HepG2 (cell line): ENCODE measurements around the gene SEPTIN12. TPM values are rescaled to one million over a fixed set of nuclear protein-coding genes. Genes with fewer than 3 reads are reported as not detected.
A peak's percentile ranks its signal among the peaks of the same experiment; 100 is the strongest.

Experiments used
- CCDC6 ChIP-seq: sonication (generic); formaldehyde crosslinking; IDR thresholded peaks from 2 replicates; pipeline ENCODE4 v1.8.1; 2022; ENCODE audit warnings: mild to moderate bottlenecking, missing genetic modification reagents, moderate library complexity
- HCFC1 ChIP-seq: fragments of 150-350 bp; IDR thresholded peaks from 2 replicates; pipeline ENCODE4 v1.6.1; 2014; ENCODE audit warnings: low read depth, low read length
- HNRNPK ChIP-seq: fragments of 200-400 bp; formaldehyde crosslinking; IDR thresholded peaks from 2 replicates; pipeline ENCODE4 v1.6.1; 2018; ENCODE audit warnings: low read length, low read depth, moderate library complexity, mild to moderate bottlenecking; ENCODE audit not compliant: poor library complexity, severe bottlenecking
- KDM5B ChIP-seq: sonication (generic); formaldehyde crosslinking; IDR thresholded peaks from 2 replicates; pipeline ENCODE4 v1.4.0; 2020; ENCODE audit warnings: missing genetic modification reagents, mild to moderate bottlenecking, borderline replicate concordance
- KDM6A ChIP-seq: IDR thresholded peaks from 2 replicates; pipeline ENCODE4 v1.6.1; 2016; ENCODE audit warnings: low read depth
- MXD4 ChIP-seq: IDR thresholded peaks from 2 replicates; pipeline ENCODE4 v1.6.1; 2016; ENCODE audit warnings: mild to moderate bottlenecking, missing biosample characterization, missing genetic modification reagents
- PRPF4 ChIP-seq: fragments of 200-400 bp; formaldehyde crosslinking; IDR thresholded peaks from 2 replicates; pipeline ENCODE4 v1.6.1; 2016; ENCODE audit warnings: low read length, low read depth; ENCODE audit not compliant: poor library complexity, severe bottlenecking
- RAD21 ChIP-seq: fragments of 450-650 bp; formaldehyde crosslinking; IDR thresholded peaks from 2 replicates; pipeline ENCODE4 v1.5.0; 2020; ENCODE audit warnings: mild to moderate bottlenecking
- RXRB ChIP-seq: IDR thresholded peaks from 2 replicates; pipeline ENCODE4 v1.6.1; 2016; ENCODE audit warnings: borderline replicate concordance, missing genetic modification reagents, missing compliant biosample characterization
- SNAI1 ChIP-seq: sonication (generic); formaldehyde crosslinking; IDR thresholded peaks from 2 replicates; pipeline ENCODE4 v1.5.0; 2020; ENCODE audit warnings: mild to moderate bottlenecking, missing genetic modification reagents, borderline replicate concordance
- ZBTB38 ChIP-seq: sonication (generic); formaldehyde crosslinking; IDR thresholded peaks from 2 replicates; pipeline ENCODE4 v1.5.1; 2020; ENCODE audit warnings: mild to moderate bottlenecking, missing genetic modification reagents
- ZNF160 ChIP-seq: sonication (generic); formaldehyde crosslinking; IDR thresholded peaks from 2 replicates; pipeline ENCODE4 v1.8.0; 2022; ENCODE audit warnings: mild to moderate bottlenecking, inconsistent platforms, missing genetic modification reagents
- ZNF296 ChIP-seq: sonication (generic); formaldehyde crosslinking; conservative IDR thresholded peaks from 2 replicates; pipeline ENCODE4 v1.5.0; 2020; ENCODE audit warnings: mild to moderate bottlenecking, missing genetic modification reagents
- ZNF441 ChIP-seq: sonication (generic); formaldehyde crosslinking; IDR thresholded peaks from 2 replicates; pipeline ENCODE4 v1.7.0; 2021; ENCODE audit warnings: missing genetic modification reagents, borderline replicate concordance
- ZNF446 ChIP-seq: sonication (generic); formaldehyde crosslinking; IDR thresholded peaks from 2 replicates; pipeline ENCODE4 v1.5.0; 2020; ENCODE audit warnings: mild to moderate bottlenecking, missing genetic modification reagents
- ZNF484 ChIP-seq: sonication (generic); formaldehyde crosslinking; IDR thresholded peaks from 2 replicates; pipeline ENCODE4 v1.5.1; 2020; ENCODE audit warnings: mild to moderate bottlenecking, low read depth, missing genetic modification reagents, borderline replicate concordance
- ZNF766 ChIP-seq: sonication (generic); formaldehyde crosslinking; IDR thresholded peaks from 2 replicates; pipeline ENCODE4 v1.5.0; 2020; ENCODE audit warnings: missing genetic modification reagents, borderline replicate concordance
- ZNF879 ChIP-seq: sonication (generic); formaldehyde crosslinking; IDR thresholded peaks from 2 replicates; pipeline ENCODE4 v1.8.1; 2023; ENCODE audit warnings: missing genetic modification reagents
- ZNF891 ChIP-seq: sonication (generic); formaldehyde crosslinking; IDR thresholded peaks from 2 replicates; pipeline ENCODE4 v1.5.0; 2020; ENCODE audit warnings: mild to moderate bottlenecking, missing genetic modification reagents
- polyA plus RNA-seq, 8 experiments: library from polyadenylated mRNA; depleted of rRNA in 3 of 8; stranded (reverse) in 7 of 8; unstranded in 1 of 8; fragments of >200 nt; fragmentation: Illumina TruSeq in 4 of 8; extraction: Trizol in 4 of 8; gene quantifications; 2 replicates each; pipeline versions ENCODE4 v1.2.1 to v1.2.3, GENCODE V29; 2011 to 2016; ENCODE audit warnings: low read depth in 4 of 8, missing spikeins in 1 of 8, mixed read lengths in 1 of 8; ENCODE audit not compliant: insufficient read depth in 1 of 8
- total RNA-seq, 5 experiments: library from RNA; depleted of rRNA; stranded (reverse); fragments of >200 nt; fragmentation: Illumina TruSeq; extraction: Trizol; gene quantifications; 2 replicates each; pipeline ENCODE4 v1.2.3, GENCODE V29; 2016; ENCODE audit warnings: low read depth in 1 of 5
- TF ChIP-seq, protein P1 (sequence below): sonication (generic); formaldehyde crosslinking; IDR thresholded peaks from 2 replicates; pipeline ENCODE4 v1.8.1; 2023; ENCODE audit warnings: mild to moderate bottlenecking, missing genetic modification reagents
- TF ChIP-seq, protein P2 (sequence below): sonication (generic); formaldehyde crosslinking; conservative IDR thresholded peaks from 2 replicates; pipeline ENCODE4 v1.4.0; 2020; ENCODE audit warnings: missing genetic modification reagents
- TF ChIP-seq, protein P3 (sequence below): fragments of 450-650 bp; IDR thresholded peaks from 2 replicates; pipeline ENCODE4 v1.6.1; 2017; ENCODE audit warnings: mild to moderate bottlenecking
- TF ChIP-seq, protein P4 (sequence below): sonication (generic); formaldehyde crosslinking; IDR thresholded peaks from 2 replicates; pipeline ENCODE4 v1.4.0; 2020; ENCODE audit warnings: missing genetic modification reagents, borderline replicate concordance

Gene SEPTIN12
- total and polyA plus RNA-seq, 2 of the 13 experiments (the other 11 are each of a cell fraction or from before 2014, with no cell fraction given): 0.22 TPM; not detected in 1

DNA sequence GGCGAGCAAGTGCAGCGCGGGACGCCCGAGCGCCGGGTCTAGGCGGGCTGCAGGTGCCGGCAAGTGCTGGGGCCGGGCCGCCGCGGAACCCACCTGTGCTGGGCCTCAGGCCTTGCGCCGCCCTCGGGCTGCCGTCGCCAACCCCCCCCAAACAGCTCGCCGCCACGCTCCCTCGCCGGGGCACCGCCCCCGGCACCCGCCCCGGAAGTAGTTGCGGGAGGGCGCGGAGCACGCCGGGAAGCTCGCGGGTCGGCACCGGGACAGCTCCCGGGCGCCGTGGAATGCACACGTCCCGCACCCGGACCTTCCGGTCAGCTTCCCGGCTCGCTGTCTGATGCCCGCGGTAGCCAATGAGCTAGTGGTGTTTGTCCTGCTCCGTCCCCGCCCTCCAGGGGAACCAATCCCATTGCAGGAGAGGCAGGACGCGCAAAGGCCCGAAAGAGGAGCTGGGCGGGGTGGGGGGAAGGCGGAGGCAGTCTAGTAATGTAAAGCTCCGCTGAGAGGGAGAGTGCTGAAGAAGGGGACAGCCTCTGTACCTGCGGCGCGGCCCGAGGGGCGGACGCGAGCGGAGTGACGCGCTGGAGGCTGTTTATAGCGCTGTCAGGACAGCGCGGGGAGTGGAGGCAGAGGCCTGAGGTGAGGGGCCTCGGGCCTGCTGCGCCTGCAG, 53.9 kb downstream of the SEPTIN12 start, which contains the start of the genes ANKS3 and DNAAF8 (continued):
- TF ChIP-seq SNAI1 (CRISPR knock-in tag): peak; percentile 57; the same call in 1 of the 2 replicates
- no peak for TF ChIP-seq PRPF4
- peak; percentile 66; the same call in 1 of the 2 replicates for TF ChIP-seq CCDC6 (CRISPR knock-in tag)
- peak; percentile 48; the same call in 1 of the 2 replicates for TF ChIP-seq RAD21 (CRISPR knock-in tag)
- peak; percentile 9 for TF ChIP-seq HNRNPK
- TF ChIP-seq ZNF441 (CRISPR knock-in tag): no peak
- TF ChIP-seq, protein P1, sequence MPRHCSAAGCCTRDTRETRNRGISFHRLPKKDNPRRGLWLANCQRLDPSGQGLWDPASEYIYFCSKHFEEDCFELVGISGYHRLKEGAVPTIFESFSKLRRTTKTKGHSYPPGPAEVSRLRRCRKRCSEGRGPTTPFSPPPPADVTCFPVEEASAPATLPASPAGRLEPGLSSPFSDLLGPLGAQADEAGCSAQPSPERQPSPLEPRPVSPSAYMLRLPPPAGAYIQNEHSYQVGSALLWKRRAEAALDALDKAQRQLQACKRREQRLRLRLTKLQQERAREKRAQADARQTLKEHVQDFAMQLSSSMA: peak; percentile 62; the same call in 1 of the 2 replicates
- TF ChIP-seq HCFC1: peak; percentile 70
- TF ChIP-seq ZNF766 (CRISPR knock-in tag): peak; percentile 36; the same call in 1 of the 2 replicates
- peak; percentile 64; the same call in 1 of the 2 replicates for TF ChIP-seq ZNF160 (CRISPR knock-in tag)
- TF ChIP-seq, protein P2, sequence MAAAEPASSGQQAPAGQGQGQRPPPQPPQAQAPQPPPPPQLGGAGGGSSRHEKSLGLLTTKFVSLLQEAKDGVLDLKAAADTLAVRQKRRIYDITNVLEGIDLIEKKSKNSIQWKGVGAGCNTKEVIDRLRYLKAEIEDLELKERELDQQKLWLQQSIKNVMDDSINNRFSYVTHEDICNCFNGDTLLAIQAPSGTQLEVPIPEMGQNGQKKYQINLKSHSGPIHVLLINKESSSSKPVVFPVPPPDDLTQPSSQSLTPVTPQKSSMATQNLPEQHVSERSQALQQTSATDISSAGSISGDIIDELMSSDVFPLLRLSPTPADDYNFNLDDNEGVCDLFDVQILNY (CRISPR knock-in tag): peak; percentile 44; the same call in 1 of the 2 replicates
- 0 out of 2 replicates have a peak, but pooled peaks have one; percentile 66 for TF ChIP-seq ZNF446 (CRISPR knock-in tag)
- TF ChIP-seq MXD4 (CRISPR knock-in tag): peak; percentile 86
- no peak for TF ChIP-seq ZNF879 (CRISPR knock-in tag)
- peak; percentile 19; the same call in 1 of the 2 replicates for TF ChIP-seq RXRB
- peak; percentile 97 for TF ChIP-seq KDM5B (CRISPR knock-in tag)
- TF ChIP-seq ZBTB38: peak; percentile 80
- peak; percentile 63; the same call in 1 of the 2 replicates for TF ChIP-seq ZNF296 (CRISPR knock-in tag)
- no peak; the same call in 1 of the 2 replicates for TF ChIP-seq ZNF891
- TF ChIP-seq KDM6A: no peak
- no peak for TF ChIP-seq ZNF484 (CRISPR knock-in tag)
- TF ChIP-seq, protein P3, sequence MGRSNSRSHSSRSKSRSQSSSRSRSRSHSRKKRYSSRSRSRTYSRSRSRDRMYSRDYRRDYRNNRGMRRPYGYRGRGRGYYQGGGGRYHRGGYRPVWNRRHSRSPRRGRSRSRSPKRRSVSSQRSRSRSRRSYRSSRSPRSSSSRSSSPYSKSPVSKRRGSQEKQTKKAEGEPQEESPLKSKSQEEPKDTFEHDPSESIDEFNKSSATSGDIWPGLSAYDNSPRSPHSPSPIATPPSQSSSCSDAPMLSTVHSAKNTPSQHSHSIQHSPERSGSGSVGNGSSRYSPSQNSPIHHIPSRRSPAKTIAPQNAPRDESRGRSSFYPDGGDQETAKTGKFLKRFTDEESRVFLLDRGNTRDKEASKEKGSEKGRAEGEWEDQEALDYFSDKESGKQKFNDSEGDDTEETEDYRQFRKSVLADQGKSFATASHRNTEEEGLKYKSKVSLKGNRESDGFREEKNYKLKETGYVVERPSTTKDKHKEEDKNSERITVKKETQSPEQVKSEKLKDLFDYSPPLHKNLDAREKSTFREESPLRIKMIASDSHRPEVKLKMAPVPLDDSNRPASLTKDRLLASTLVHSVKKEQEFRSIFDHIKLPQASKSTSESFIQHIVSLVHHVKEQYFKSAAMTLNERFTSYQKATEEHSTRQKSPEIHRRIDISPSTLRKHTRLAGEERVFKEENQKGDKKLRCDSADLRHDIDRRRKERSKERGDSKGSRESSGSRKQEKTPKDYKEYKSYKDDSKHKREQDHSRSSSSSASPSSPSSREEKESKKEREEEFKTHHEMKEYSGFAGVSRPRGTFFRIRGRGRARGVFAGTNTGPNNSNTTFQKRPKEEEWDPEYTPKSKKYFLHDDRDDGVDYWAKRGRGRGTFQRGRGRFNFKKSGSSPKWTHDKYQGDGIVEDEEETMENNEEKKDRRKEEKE: no peak
- TF ChIP-seq, protein P4, sequence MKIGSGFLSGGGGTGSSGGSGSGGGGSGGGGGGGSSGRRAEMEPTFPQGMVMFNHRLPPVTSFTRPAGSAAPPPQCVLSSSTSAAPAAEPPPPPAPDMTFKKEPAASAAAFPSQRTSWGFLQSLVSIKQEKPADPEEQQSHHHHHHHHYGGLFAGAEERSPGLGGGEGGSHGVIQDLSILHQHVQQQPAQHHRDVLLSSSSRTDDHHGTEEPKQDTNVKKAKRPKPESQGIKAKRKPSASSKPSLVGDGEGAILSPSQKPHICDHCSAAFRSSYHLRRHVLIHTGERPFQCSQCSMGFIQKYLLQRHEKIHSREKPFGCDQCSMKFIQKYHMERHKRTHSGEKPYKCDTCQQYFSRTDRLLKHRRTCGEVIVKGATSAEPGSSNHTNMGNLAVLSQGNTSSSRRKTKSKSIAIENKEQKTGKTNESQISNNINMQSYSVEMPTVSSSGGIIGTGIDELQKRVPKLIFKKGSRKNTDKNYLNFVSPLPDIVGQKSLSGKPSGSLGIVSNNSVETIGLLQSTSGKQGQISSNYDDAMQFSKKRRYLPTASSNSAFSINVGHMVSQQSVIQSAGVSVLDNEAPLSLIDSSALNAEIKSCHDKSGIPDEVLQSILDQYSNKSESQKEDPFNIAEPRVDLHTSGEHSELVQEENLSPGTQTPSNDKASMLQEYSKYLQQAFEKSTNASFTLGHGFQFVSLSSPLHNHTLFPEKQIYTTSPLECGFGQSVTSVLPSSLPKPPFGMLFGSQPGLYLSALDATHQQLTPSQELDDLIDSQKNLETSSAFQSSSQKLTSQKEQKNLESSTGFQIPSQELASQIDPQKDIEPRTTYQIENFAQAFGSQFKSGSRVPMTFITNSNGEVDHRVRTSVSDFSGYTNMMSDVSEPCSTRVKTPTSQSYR: no peak
